HEK293 (cell line): ENCODE results near the gene TCF12.

Experiments
- CTCF ChIA-PET: fragments of 350-600 bp; formaldehyde crosslinking; extraction: SDS; loops from one replicate; lab custom pipeline; 2021; ENCODE audit warnings: antibody characterized with exemption; lab: Yijun Ruan, JAX
- POLR2A ChIA-PET: fragments of 300-600 bp; formaldehyde crosslinking; extraction: SDS; loops from one replicate; lab custom pipeline; 2020; ENCODE audit warnings: antibody characterized with exemption, inconsistent platforms; lab: Yijun Ruan, JAX
- H3K27ac ChIP-seq: fragments of 200-500 bp; sonication (Bioruptor generic); 2 replicates; pipeline ENCODE4 v1.5.1; 2014; ENCODE audit warnings: low read depth, low read length, control low read depth, inconsistent platforms; ENCODE audit errors: extremely low read depth
- H3K36me3 ChIP-seq, 2 experiments: fragments of 200-500 bp in 1 of 2; sonication (Bioruptor generic) in 1 of 2; 1 replicate in 1 of 2; 2 replicates in 1 of 2; pipeline ENCODE4 v1.5.1; 2014 to 2017; ENCODE audit warnings: inconsistent platforms in 2 of 2, low read length in 2 of 2; ENCODE audit not compliant: control insufficient read depth in 2 of 2, insufficient read depth in 1 of 2
- H3K4me1 ChIP-seq: fragments of 200-500 bp; sonication (Bioruptor generic); 2 replicates; pipeline ENCODE4 v1.5.1; 2014; ENCODE audit warnings: mild to moderate bottlenecking, low read length, inconsistent platforms; ENCODE audit not compliant: control insufficient read depth, insufficient read depth
- H3K4me3 ChIP-seq: 2 replicates; pipeline ENCODE4 v1.5.1; 2011; ENCODE audit warnings: low read depth, mild to moderate bottlenecking, control low read depth, low read length, moderate library complexity
- H3K9me3 ChIP-seq: fragments of 200-500 bp; sonication (Bioruptor generic); 2 replicates; pipeline ENCODE4 v1.5.1; 2014; ENCODE audit warnings: low read depth, low read length, inconsistent platforms; ENCODE audit not compliant: control insufficient read depth, insufficient read depth
- BCL11B ChIP-seq: fragments of 450-650 bp; formaldehyde crosslinking; IDR thresholded peaks from 2 replicates; pipeline ENCODE4 v1.5.1; 2016; ENCODE audit warnings: low read depth, missing biosample characterization, missing genetic modification characterization
- BCL6B ChIP-seq: fragments of 450-650 bp; formaldehyde crosslinking; IDR thresholded peaks from 2 replicates; pipeline ENCODE4 v1.5.1; 2017; ENCODE audit warnings: missing biosample characterization, missing genetic modification characterization
- GLI2 ChIP-seq: fragments of 450-650 bp; formaldehyde crosslinking; IDR thresholded peaks from 2 replicates; pipeline ENCODE4; 2017; ENCODE audit warnings: missing biosample characterization, missing genetic modification characterization, low read depth, borderline replicate concordance
- KLF16 ChIP-seq: fragments of 450-650 bp; formaldehyde crosslinking; IDR thresholded peaks from 2 replicates; pipeline ENCODE4 v1.5.1; 2017; ENCODE audit warnings: missing biosample characterization, missing genetic modification characterization
- KLF8 ChIP-seq: fragments of 450-650 bp; formaldehyde crosslinking; IDR thresholded peaks from 2 replicates; pipeline ENCODE4 v1.5.1; 2016; ENCODE audit warnings: missing biosample characterization, missing genetic modification characterization
- MZF1 ChIP-seq: fragments of 450-650 bp; formaldehyde crosslinking; IDR thresholded peaks from 2 replicates; pipeline ENCODE4 v1.5.1; 2017; ENCODE audit warnings: missing biosample characterization, missing genetic modification characterization, borderline replicate concordance
- PRDM6 ChIP-seq: fragments of 450-650 bp; formaldehyde crosslinking; IDR thresholded peaks from 2 replicates; pipeline ENCODE4 v1.5.1; 2017; ENCODE audit warnings: missing biosample characterization, missing genetic modification characterization
- YY2 ChIP-seq: fragments of 450-650 bp; formaldehyde crosslinking; IDR thresholded peaks from 2 replicates; pipeline ENCODE4 v1.5.1; 2016; ENCODE audit warnings: missing biosample characterization, missing genetic modification characterization
- ZBTB21 ChIP-seq: fragments of 450-650 bp; formaldehyde crosslinking; IDR thresholded peaks from 2 replicates; pipeline ENCODE4 v1.5.1; 2017; ENCODE audit warnings: missing biosample characterization, missing genetic modification characterization
- ZNF184 ChIP-seq: fragments of 450-650 bp; IDR thresholded peaks from 2 replicates; pipeline ENCODE4 v1.5.1; 2018; ENCODE audit warnings: missing biosample characterization, mild to moderate bottlenecking, missing genetic modification characterization
- ZNF266 ChIP-seq: fragments of 450-650 bp; formaldehyde crosslinking; IDR thresholded peaks from 2 replicates; pipeline ENCODE4 v1.5.1; 2016; ENCODE audit warnings: missing biosample characterization, missing genetic modification characterization, low read depth
- ZNF324 ChIP-seq: fragments of 450-650 bp; formaldehyde crosslinking; IDR thresholded peaks from 2 replicates; pipeline ENCODE4 v1.5.1; 2016; ENCODE audit warnings: missing biosample characterization, missing genetic modification characterization
- ZNF521 ChIP-seq: fragments of 450-650 bp; formaldehyde crosslinking; IDR thresholded peaks from 2 replicates; pipeline ENCODE4 v1.5.1; 2017; ENCODE audit warnings: missing biosample characterization, mild to moderate bottlenecking, missing genetic modification characterization
- ZNF571 ChIP-seq: fragments of 450-650 bp; formaldehyde crosslinking; IDR thresholded peaks from 2 replicates; pipeline ENCODE4 v1.5.0; 2017; ENCODE audit warnings: missing biosample characterization, missing genetic modification characterization
- ZNF629 ChIP-seq: fragments of 450-650 bp; formaldehyde crosslinking; IDR thresholded peaks from 2 replicates; pipeline ENCODE4 v1.5.1; 2017; ENCODE audit warnings: missing biosample characterization, missing genetic modification characterization
- ZNF645 ChIP-seq: fragments of 450-650 bp; formaldehyde crosslinking; IDR thresholded peaks from 2 replicates; pipeline ENCODE4; 2016; ENCODE audit warnings: missing biosample characterization, missing genetic modification characterization
- ZNF791 ChIP-seq: fragments of 450-650 bp; formaldehyde crosslinking; IDR thresholded peaks from 2 replicates; pipeline ENCODE4 v1.5.1; 2016; ENCODE audit warnings: missing biosample characterization, missing genetic modification characterization
- ZNF843 ChIP-seq: fragments of 450-650 bp; formaldehyde crosslinking; IDR thresholded peaks from 2 replicates; pipeline ENCODE4 v1.5.1; 2016; ENCODE audit warnings: missing biosample characterization, missing genetic modification characterization
- ZSCAN23 ChIP-seq: fragments of 450-650 bp; formaldehyde crosslinking; IDR thresholded peaks from 2 replicates; pipeline ENCODE4 v1.5.1; 2016; ENCODE audit warnings: missing biosample characterization, missing genetic modification characterization
- ZSCAN4 ChIP-seq: fragments of 450-650 bp; formaldehyde crosslinking; IDR thresholded peaks from 2 replicates; pipeline ENCODE4 v1.5.1; 2017; ENCODE audit warnings: missing biosample characterization, missing genetic modification characterization

Gene TCF12

GRCh38 chr15:57297630-57298029 lies 379.2 kb downstream of the TCF12 start:
- H3K4me3 ChIP-seq, result no peak overlapping the region
- ChIA-PET CTCF (interaction anchor here (1.9 kb wide), 1 partner anchor 9 kb away, joined by 5 read pairs; no protein-coding TSS in a partner anchor), POLR2A (no interaction called here)
- H3K4me1 ChIP-seq, result no peaks in the 10 kb centered on the region
- TF ChIP-seq KLF8 (tag by site-specific recombination), result no peak
- no peak overlapping the region for H3K27ac ChIP-seq
- H3K36me3 ChIP-seq, result no peaks in the 10 kb centered on the region
- H3K9me3 ChIP-seq, result no peaks in the 10 kb centered on the region

GRCh38 chr15:57298204-57298603 lies 379.8 kb downstream of the TCF12 start:
- TF ChIP-seq MZF1 (tag by site-specific recombination), result no peak
- no peak for TF ChIP-seq GLI2 (tag by site-specific recombination)
- no peak for TF ChIP-seq YY2 (tag by site-specific recombination)
- H3K36me3 ChIP-seq, result no peaks in the 10 kb centered on the region
- no peaks in the 10 kb centered on the region for H3K4me1 ChIP-seq
- no peak overlapping the region for H3K27ac ChIP-seq
- H3K9me3 ChIP-seq, result no peaks in the 10 kb centered on the region
- CTCF ChIA-PET, result interaction anchor here (1.9 kb wide), 1 partner anchor 8 kb away, joined by 5 read pairs; no protein-coding TSS in a partner anchor
- POLR2A ChIA-PET, result no interaction called here
- H3K4me3 ChIP-seq, result no peak overlapping the region

- H3K36me3 ChIP-seq, result no peaks in the 10 kb centered on the region
- TF ChIP-seq ZNF629 (tag by site-specific recombination) (peak; percentile 26; the same call in 1 of the 2 replicates), ZNF184 (tag by site-specific recombination) (peak; percentile 84; the same call in 1 of the 2 replicates), ZNF571 (no peak)
- ChIA-PET CTCF (interaction anchor here (0.6 kb wide), 1 partner anchor 140 kb away, joined by 4 read pairs; no protein-coding TSS in a partner anchor), POLR2A (no interaction called here)
- H3K4me3 ChIP-seq, result no peak overlapping the region
- no peaks in the 10 kb centered on the region for H3K9me3 ChIP-seq
- no peak overlapping the region for H3K27ac ChIP-seq
- no peaks in the 10 kb centered on the region for H3K4me1 ChIP-seq
Observed at GRCh38 chr15:57298843-57299550, 380.6 kb downstream of the TCF12 start.

- ChIA-PET POLR2A (no interaction called here), CTCF (interaction anchor here (0.6 to 0.7 kb wide), 2 partner anchors 224 to 322 kb away, joined by 3 to 6 read pairs; no protein-coding TSS in a partner anchor)
- TF ChIP-seq ZNF324 (tag by site-specific recombination) (no peak), ZSCAN23 (tag by site-specific recombination) (no peak), ZNF521 (tag by site-specific recombination) (no peak), ZSCAN4 (tag by site-specific recombination) (no peak), BCL6B (tag by site-specific recombination) (no peak), ZNF843 (tag by site-specific recombination) (no peak), BCL11B (tag by site-specific recombination) (no peak), ZBTB21 (tag by site-specific recombination) (no peak), ZNF791 (tag by site-specific recombination) (no peak), ZNF266 (tag by site-specific recombination) (no peak), ZNF645 (tag by site-specific recombination) (no peak), PRDM6 (no peak), KLF16 (no peak)
Observed at GRCh38 chr15:57301307-57301706, 382.9 kb downstream of the TCF12 start.

More at GRCh38 chr15:57301307-57301706, 382.9 kb downstream of the TCF12 start:
- Histone ChIP-seq H3K9me3 (no peaks in the 10 kb centered on the region), H3K4me1 (no peaks in the 10 kb centered on the region), H3K36me3 (no peaks in the 10 kb centered on the region), H3K27ac (no peak overlapping the region), H3K4me3 (no peak overlapping the region)
